HG02973 (cell line): ENCODE results near the gene IQGAP2.

Experiments
- ATAC-seq: cut with Tn5 transposase; IDR thresholded peaks from one replicate; pipeline ENCODE4 v1.9.1; 2021; ENCODE audit warnings: moderate library complexity; ENCODE audit not compliant: unreplicated experiment

IQGAP2 gene

DNA sequence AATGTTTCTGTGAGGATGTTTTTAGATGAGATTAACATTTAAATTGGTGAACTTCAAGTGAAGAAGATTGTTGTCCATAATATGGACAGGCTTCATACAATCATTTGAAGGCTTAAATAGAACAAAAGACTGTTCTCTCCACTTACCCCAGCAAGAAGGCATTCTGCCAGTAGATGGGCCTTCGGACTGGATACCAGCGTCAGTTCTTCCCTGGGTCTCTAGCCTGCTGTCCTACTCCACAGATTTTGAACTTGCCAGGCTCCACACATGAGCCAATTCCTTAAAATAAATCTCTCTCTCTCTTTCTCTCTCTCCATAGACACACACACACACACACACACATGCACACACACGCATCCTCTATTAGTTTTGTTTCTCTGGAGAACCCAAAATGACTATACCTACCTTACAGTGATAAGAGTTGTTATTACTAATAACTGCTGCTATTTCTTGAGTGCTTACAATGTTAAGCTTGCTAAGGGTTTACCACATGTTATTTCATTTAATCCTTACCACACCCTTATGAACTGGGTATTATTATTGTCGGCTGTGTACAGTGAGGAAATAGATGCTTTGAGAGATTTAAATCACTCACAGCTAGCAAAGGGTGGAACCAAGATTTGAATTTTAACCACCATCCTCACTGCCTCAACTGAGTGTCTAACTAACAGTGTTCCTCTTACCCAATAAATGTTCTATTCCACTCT is 19.8 kb upstream of the IQGAP2 start:
- no peak for ATAC-seq

GRCh38 chr5:76384189-76384588 is 18.9 kb upstream of the IQGAP2 start:
- ATAC-seq = no peak

DNA sequence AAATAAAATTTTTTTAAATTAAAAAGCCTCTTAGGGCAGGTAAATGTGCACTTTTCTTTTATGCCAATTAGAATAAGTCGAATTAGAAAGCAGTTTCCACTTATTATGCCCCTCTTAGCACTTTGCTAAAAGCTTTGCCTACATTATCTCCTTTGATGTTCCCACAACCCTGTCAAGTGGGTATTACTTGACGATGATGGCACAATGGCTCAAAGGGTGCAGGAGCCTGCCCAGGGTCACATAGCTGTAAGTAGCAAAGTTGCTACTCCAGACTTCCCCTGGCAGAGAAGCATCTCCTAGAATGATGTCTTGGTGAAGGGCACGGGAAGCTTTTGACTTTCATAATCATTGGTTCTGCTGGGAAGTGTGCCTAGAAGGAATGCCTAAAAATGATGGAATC is 18.4 kb upstream of the IQGAP2 start:
- ATAC-seq = no peak

- ATAC-seq = no peak
These were observed 17.5 kb upstream of the IQGAP2 start for GRCh38 chr5:76385540-76385939.

- no peak for ATAC-seq
These were observed 16.7 kb upstream of the IQGAP2 start for GRCh38 chr5:76386360-76386759.

DNA sequence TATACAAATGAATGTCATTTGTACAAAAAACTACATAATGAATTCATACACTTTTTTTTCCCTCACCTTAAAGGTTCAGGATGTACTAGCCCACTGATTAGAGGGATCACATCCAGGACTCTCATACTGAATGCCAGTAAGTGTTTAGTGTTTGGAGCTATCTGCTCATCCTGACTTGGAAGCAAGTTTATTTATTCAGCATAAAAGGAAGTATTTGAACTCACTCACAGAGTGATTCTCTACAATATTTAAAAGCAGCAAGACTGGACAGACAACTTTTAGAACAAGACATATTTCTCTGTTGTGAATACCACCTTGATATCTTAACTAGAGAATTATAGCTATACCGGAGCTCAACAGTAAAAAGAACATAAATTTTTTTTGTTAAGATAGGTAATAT is 14.8 kb upstream of the IQGAP2 start:
- ATAC-seq = no peak

DNA sequence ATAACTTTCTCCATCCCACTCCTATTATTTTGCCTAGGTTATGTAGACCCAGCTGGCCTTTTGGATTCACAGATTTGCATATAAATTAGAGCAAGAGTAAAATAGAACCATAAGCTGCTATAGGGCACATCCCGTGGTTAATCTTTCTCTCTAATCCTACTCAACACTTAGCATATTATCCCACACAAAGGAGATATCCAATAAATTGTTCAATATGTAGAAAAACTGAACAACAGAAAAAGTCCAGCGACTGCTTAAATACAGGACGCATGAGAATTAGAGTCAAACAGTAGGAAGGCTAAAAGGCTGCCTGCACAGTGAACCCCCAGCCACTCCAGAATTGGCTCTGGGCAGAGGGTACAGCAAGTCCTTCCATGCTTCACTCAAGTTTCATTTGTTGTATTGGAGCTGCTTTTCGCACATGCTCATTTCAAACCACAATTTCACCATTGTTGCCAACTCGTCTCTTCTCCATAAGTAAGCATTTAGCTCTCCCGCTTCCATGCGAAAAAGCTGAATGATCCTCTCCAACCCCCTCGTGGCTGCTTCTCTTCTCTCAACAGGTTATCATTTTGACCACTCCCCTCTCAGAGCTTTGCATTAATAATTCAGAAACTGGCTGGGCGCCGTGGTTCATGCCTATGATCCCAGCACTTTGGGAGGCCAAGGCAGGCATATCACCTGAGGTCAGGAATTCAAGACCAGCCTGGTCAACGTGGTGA is 14.1 kb upstream of the IQGAP2 start:
- ATAC-seq = no peak

DNA sequence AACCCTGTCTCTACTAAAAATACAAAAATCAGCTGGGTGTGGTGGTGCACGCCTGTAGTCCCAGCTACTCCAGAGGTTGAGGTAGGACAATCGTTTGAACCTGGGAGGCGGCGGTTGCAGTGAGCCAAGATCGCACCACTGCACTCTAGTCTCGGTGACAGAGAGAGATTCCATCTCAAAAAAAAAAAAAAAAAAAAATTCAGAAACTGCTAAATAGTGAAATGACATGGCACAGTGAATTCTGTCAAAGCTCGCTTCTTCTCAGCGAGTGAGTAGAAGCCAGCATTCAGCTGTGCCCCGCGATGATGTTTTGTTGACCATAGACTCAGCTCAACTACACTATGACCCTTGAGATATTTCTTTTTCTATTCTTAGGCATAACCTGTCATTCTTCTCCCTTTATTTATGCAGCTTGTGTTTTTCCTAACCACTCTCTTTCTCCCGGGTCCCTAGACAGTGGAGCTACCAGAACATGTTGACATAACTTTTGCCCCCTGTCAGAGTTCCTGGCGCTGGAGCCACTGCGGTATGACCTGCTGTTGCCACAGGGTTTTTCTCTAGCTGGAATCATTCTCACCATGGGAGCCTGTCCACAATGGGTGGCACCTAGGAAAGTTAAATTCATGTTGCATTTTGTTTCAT is 13.5 kb upstream of the IQGAP2 start:
- ATAC-seq = no peak

- ATAC-seq = no peak
These were observed 12.1 kb upstream of the IQGAP2 start for GRCh38 chr5:76391014-76391413.

DNA sequence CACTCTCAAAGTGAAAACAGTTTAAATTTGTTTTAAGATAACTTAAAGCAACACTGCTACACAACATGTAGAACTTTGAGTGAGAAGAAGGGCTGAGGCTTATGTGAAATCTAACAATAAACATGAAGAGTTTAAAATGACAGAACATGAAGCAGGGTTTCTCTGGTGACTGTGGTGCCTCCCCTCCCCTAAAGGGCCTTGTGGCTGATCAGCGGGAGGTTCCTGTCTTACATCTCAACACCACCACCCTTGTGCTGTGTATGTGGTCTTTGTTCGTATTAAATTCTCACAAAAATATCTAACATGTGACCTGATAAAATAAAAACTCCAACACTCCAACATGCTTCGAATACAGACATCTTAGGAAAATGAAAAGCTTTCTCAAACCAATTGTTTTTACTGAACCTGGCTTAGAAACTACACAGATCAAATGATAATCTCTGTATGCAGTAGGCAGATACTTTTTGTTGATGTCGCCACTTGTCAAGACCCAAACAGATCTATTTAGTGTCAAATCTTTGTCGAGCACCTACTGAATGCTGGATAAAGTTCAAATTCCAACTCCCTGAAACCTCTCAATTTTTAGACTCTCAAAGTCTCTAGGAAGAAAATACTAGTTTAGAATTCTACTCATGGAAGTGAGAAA is 9.9 kb upstream of the IQGAP2 start:
- ATAC-seq = no peak

DNA sequence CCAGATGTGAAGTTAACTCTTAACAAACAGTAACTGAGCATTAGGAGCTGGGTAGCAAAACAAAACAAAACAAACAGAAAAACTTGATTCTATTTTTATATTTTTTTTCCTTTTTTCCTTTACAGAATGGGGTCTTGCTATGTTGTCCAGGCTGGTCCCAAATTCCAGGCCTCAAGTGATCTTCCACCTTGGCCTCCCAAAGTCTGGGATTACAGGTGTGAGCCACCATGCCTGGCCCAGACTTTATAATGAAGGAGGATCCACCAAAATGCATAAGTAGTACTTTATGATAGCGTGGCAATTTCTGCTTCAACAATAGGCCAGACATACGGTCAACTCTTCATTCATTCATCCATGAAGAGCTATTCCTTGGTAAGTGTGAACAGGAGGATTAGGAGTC is 5.9 kb upstream of the IQGAP2 start:
- ATAC-seq = no peak

DNA sequence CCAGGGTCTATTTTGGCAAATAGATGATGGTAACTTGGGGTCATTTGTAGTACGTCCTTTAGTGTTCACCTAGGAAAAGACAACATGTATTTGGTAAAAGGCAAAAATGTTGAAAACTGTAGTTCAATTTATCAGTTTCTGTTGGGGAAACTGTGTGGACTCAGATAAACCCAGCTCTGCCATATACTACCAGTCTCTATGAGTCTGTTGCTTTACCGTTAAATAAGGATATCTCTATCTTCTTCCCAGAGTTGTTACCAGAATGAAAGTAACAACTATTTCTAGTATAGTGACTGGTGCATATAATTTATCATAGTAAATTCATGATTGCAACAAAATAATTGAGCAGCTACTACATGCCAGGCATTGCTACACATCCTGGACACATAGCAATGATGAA is 3.8 kb upstream of the IQGAP2 start:
- no peak for ATAC-seq

- ATAC-seq = no peak
These were observed 2.6 kb upstream of the IQGAP2 start for GRCh38 chr5:76400466-76400865.

GRCh38 chr5:76401801-76402250 is 1.3 kb upstream of the IQGAP2 start:
- peak; percentile 20 for ATAC-seq

GRCh38 chr5:76402251-76402885 is 717 bp upstream of the IQGAP2 start:
- ATAC-seq = peak; percentile 34

- ATAC-seq = peak; percentile 20
These were observed 709 bp downstream of the IQGAP2 start for GRCh38 chr5:76403766-76404222.

- peak; percentile 21 for ATAC-seq
These were observed 1.4 kb downstream of the IQGAP2 start for GRCh38 chr5:76404223-76405211.

DNA sequence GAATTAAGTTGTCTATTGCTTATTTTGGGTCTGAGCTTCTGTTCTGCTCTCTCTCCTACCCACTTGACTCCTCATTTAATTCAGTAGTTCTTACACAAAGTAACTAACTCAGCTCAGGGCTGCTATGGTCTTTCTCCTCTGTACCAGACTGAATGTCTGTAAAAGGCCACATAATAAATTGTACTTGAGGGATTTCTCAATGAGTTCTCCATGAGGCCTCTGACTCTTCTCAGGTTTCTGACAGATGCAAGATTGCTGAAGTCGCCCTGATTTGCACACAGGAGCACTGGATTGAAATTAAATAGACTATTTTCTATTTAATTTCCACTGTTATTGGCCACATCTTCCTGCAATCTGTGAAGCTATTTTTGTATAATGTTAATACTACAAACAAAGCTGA is 2.9 kb downstream of the IQGAP2 start:
- ATAC-seq = no peak

DNA sequence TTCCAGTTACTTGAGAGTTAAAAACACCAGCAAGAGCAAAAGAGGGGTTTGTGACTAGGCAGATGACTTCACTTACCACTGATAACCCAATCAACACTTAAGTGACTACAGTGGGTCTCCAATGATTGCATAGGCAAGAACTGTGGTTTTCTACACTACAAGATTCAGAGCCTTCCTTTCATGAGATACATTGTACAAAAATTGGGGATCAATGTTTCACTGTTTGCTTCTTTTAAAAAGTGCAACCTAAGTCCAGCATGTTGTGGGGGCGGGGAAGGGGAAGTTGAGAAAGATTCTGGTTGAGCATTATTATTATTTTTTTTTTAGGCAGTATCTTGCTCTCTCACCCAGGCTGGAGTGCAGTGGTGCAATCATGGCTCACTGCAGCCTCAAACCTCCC is 3.6 kb downstream of the IQGAP2 start:
- ATAC-seq = no peak
